OCI-LY7 (cell line): ENCODE results near the gene UMPS. TPM values are rescaled to one million over a fixed set of nuclear protein-coding genes. Genes with fewer than 3 reads are reported as not detected.

Source experiments
- Bru-seq: library from RNA; stranded (reverse); fragments of 400-500 nt; gene quantifications from one replicate; lab custom pipeline; 2021; lab: Mats Ljungman, UMichigan
- BruChase-seq, 2 experiments: library from RNA; stranded (reverse); fragments of 400-500 nt; gene quantifications; one replicate each; lab custom pipeline; 2021; lab: Mats Ljungman, UMichigan
- BruUV-seq: library from RNA; stranded (reverse); fragments of 400-500 nt; replicated peaks from 2 replicates; lab custom pipeline; 2021; lab: Mats Ljungman, UMichigan
- CTCF ChIA-PET: fragments of 300-600 bp; sonication (Branson Sonifier 250); formaldehyde crosslinking; loops from one replicate; lab custom pipeline; 2022; ENCODE audit warnings: antibody characterized with exemption; ENCODE audit not compliant: unreplicated experiment; lab: Charles Lee
- POLR2A ChIA-PET: fragments of 300-600 bp; sonication (Branson Sonifier 250); formaldehyde crosslinking; loops from one replicate; lab custom pipeline; 2022; ENCODE audit warnings: antibody characterized with exemption; lab: Charles Lee
- DNase-seq: peaks from one replicate; pipeline ENCODE4 v3.0.0-alpha.2; 2015; ENCODE audit warnings: low spot score
- H2AFZ ChIP-seq: fragments of 200-600 bp; sonication (generic), shearing (Covaris generic); 2 replicates; pipeline ENCODE4 v1.6.1; 2014; ENCODE audit warnings: mild to moderate bottlenecking, antibody characterized with exemption, low read length, moderate library complexity
- H3K27ac ChIP-seq: fragments of 200-600 bp; sonication (generic); 2 replicates; pipeline ENCODE4 v1.5.1; 2014; ENCODE audit warnings: mixed run types, low read depth, mild to moderate bottlenecking, moderate library complexity, low read length, inconsistent platforms; ENCODE audit not compliant: poor library complexity, severe bottlenecking
- H3K36me3 ChIP-seq: fragments of 200-600 bp; sonication (generic); 2 replicates; pipeline ENCODE4 v1.6.1; 2014; ENCODE audit warnings: mild to moderate bottlenecking, antibody characterized with exemption, low read length, moderate library complexity, mixed read lengths; ENCODE audit not compliant: insufficient read depth
- H3K4me1 ChIP-seq: fragments of 200-600 bp; sonication (generic); 2 replicates; pipeline ENCODE4 v1.5.1; 2014; ENCODE audit warnings: mild to moderate bottlenecking, low read length; ENCODE audit not compliant: insufficient read depth, poor library complexity, severe bottlenecking
- H3K4me2 ChIP-seq: fragments of 200-600 bp; sonication (generic); 2 replicates; pipeline ENCODE4 v1.6.1; 2014; ENCODE audit warnings: mild to moderate bottlenecking, low read length
- H3K4me3 ChIP-seq: fragments of 200-600 bp; sonication (generic); 2 replicates; pipeline ENCODE4 v1.5.1; 2014; ENCODE audit warnings: mild to moderate bottlenecking, low read depth, low read length; ENCODE audit not compliant: poor library complexity, severe bottlenecking
- H3K79me2 ChIP-seq: fragments of 200-600 bp; sonication (generic); 2 replicates; pipeline ENCODE4 v1.6.1; 2016; ENCODE audit warnings: low read depth, mild to moderate bottlenecking, low read length, moderate library complexity, mixed read lengths; ENCODE audit not compliant: insufficient read depth
- H3K9me2 ChIP-seq: fragments of 200-600 bp; sonication (generic); 2 replicates; pipeline ENCODE4 v1.6.1; 2016; ENCODE audit warnings: mild to moderate bottlenecking, low read length, mixed read lengths; ENCODE audit not compliant: insufficient read depth
- H3K9me3 ChIP-seq: fragments of 200-600 bp; sonication (generic); 2 replicates; pipeline ENCODE4 v1.6.1; 2014; ENCODE audit warnings: mild to moderate bottlenecking, mixed run types, low read length, mixed read lengths
- H4K20me1 ChIP-seq: fragments of 200-600 bp; sonication (generic); 2 replicates; pipeline ENCODE4 v1.6.1; 2014; ENCODE audit warnings: mild to moderate bottlenecking, antibody characterized with exemption, low read length, moderate library complexity, mixed read lengths; ENCODE audit not compliant: insufficient read depth
- EZH2phosphoT487 ChIP-seq: fragments of 200-600 bp; sonication (generic); IDR thresholded peaks from 2 replicates; pipeline ENCODE4 v1.6.1; 2018; ENCODE audit warnings: low read depth, borderline replicate concordance, mild to moderate bottlenecking, mixed run types, antibody characterized with exemption, low read length, moderate library complexity, mixed read lengths
- intact Hi-C: fragments of 100-400 bp; cut with micrococcal nuclease; formaldehyde crosslinking; loops from one replicate; pipeline ENCODE4 v1.10.0; 2022; ENCODE audit not compliant: unreplicated experiment
- long read RNA-seq: library from polyadenylated mRNA; stranded (forward); transcript quantifications from one replicate; pipeline ENCODE4 v2.0.0, GENCODE V29; 2022
- total RNA-seq, 2 experiments: library from RNA; depleted of rRNA in 1 of 2; stranded (reverse); fragments of >200 nt in 1 of 2; shearing (Covaris generic) in 1 of 2; gene quantifications; 2 replicates each; pipeline ENCODE4 v1.2.3, GENCODE V29; 2014 to 2022
- TF ChIP-seq, protein P1 (sequence below): fragments of 200-600 bp; sonication (generic); conservative IDR thresholded peaks from 2 replicates; pipeline ENCODE4 v1.5.1; 2014; ENCODE audit warnings: mild to moderate bottlenecking, antibody characterized with exemption, low read length, moderate library complexity, mixed read lengths

The UMPS gene
- 24.8 and 34.9 TPM in 2 replicates for total RNA-seq (2014; rRNA removed; shearing (Covaris generic))
- total RNA-seq (2022), result 29.3 and 62.7 TPM in 2 replicates
- Bru-seq, nascent RNA, result percentile 90 among the genes with signal in this experiment
- percentile 85 among the genes with signal in this experiment for BruChase-seq, experiment 1, labeled RNA remaining after a 6-hour chase
- percentile 93 among the genes with signal in this experiment for BruChase-seq, experiment 2, labeled RNA remaining after a 2-hour chase
- long read RNA-seq, full-length matches to known transcripts, result 59 of 65 reads
- long read RNA-seq, partial matches to known transcripts, result 1 of 65 reads
- long read RNA-seq, other reads (novel, unspliced or antisense), result 5 of 65 reads

DNA sequence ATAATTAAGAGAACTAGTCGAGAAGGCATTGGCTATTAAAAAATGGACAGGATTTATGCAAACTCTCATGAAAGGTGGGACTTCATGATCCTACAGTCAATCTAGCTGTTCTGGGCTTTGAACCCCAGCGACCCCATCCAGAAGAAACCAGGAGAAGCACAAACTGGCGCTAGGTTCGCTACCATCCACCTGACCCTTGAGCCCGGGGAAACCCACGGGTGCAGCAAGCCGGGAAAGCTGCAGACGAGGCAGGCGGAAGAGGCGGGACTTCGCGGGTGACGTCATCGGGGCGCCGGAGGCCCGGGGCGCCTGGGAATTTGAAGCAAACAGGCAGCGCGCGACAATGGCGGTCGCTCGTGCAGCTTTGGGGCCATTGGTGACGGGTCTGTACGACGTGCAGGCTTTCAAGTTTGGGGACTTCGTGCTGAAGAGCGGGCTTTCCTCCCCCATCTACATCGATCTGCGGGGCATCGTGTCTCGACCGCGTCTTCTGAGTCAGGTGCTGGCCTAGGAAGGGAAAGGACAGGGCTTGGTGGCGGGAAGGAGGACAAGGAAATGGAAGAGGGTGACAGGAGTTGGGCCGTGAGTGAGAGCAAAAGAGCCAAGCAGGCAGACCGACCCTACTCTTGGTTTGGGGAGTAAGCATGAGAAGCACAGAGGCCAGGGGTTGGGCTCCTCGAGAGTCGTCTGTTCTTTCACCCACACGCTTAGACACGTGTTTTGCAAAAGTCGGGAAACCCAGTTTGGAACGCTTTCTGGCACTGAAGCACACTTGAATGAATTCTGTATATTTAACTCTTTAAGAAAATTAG lies at the start of gene UMPS:
TSS of gene UMPS (plus strand) at position 324 of the 812 bp plus-strand sequence. CDS start at position 344, 20 bp downstream.
- DNase-seq, result peak; percentile 90
- Histone ChIP-seq H3K9me3 (no peaks in the 10 kb centered on the region), H3K4me2 (peak within 1 kb of the TSS; percentile 97), H4K20me1 (peaks cover 16% of the 10 kb centered on the region; the same call in 1 of the 2 replicates), H3K27ac (peak within 1 kb of the TSS; percentile 43), H3K36me3 (peaks cover 36% of the 10 kb centered on the region), H3K79me2 (peaks cover 48% of the 10 kb centered on the region), H3K9me2 (no peaks in the 10 kb centered on the region), H2AFZ (peak within 1 kb of the TSS; percentile 95), H3K4me3 (peak within 1 kb of the TSS; percentile 90), H3K4me1 (peaks cover 26% of the 10 kb centered on the region)
- TF ChIP-seq EZH2phosphoT487, result no peak
- TF ChIP-seq, protein P1, sequence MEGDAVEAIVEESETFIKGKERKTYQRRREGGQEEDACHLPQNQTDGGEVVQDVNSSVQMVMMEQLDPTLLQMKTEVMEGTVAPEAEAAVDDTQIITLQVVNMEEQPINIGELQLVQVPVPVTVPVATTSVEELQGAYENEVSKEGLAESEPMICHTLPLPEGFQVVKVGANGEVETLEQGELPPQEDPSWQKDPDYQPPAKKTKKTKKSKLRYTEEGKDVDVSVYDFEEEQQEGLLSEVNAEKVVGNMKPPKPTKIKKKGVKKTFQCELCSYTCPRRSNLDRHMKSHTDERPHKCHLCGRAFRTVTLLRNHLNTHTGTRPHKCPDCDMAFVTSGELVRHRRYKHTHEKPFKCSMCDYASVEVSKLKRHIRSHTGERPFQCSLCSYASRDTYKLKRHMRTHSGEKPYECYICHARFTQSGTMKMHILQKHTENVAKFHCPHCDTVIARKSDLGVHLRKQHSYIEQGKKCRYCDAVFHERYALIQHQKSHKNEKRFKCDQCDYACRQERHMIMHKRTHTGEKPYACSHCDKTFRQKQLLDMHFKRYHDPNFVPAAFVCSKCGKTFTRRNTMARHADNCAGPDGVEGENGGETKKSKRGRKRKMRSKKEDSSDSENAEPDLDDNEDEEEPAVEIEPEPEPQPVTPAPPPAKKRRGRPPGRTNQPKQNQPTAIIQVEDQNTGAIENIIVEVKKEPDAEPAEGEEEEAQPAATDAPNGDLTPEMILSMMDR, result no peak
- CTCF ChIA-PET, result no interaction called here
- POLR2A ChIA-PET, result interaction anchor here (0.9 to 2.2 kb wide), 2 partner anchors 9 to 18 kb away, joined by 3 to 8 read pairs; no protein-coding TSS in a partner anchor
- intact Hi-C loops, result loop anchor here (10.0 kb wide), 1 partner anchor 864 kb away; the partner anchor contains the start of gene OSBPL11
- no TSS peak for BruUV-seq

DNA sequence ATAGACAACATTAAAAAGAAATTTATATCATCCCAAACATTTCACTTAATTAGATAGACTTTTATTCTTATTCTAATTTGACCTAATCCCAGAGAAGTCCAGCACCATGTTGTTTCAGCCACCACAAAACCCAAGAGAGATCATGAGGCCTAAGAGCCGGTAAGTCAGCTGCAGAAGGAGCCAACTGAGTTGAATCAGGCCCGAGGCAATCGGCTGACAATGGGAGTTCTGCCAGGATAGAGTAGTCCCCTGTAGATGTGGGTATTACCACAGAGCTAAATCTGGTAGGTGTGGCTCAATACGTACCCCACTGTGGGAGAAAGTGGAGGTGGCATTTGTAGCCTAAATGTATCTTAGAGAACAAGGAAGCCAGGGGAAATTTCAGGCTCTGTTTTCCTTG lies 49.7 kb upstream of the UMPS start:
- CTCF ChIA-PET, result no interaction called here
- H3K4me3 ChIP-seq, result no peak overlapping the region
- no peak for TF ChIP-seq EZH2phosphoT487
- TF ChIP-seq, protein P1, result no peak

More for the DNA sequence above, 49.7 kb upstream of the UMPS start:
- intact Hi-C loops, result no loop called here
- Histone ChIP-seq H3K9me3 (no peaks in the 10 kb centered on the region), H3K4me2 (no peak overlapping the region), H3K79me2 (no peaks in the 10 kb centered on the region), H3K36me3 (no peaks in the 10 kb centered on the region), H3K27ac (no peak overlapping the region), H4K20me1 (no peaks in the 10 kb centered on the region), H3K4me1 (no peaks in the 10 kb centered on the region), H2AFZ (no peak overlapping the region), H3K9me2 (no peaks in the 10 kb centered on the region)
- POLR2A ChIA-PET, result no interaction called here
- no TSS peak for BruUV-seq
- DNase-seq, result no peak
